ENCODE results near the gene NUDT10.
"Not testable (repeated sequence)": the region's sequence is repeated elsewhere in the genome, so short reads cannot be mapped to it uniquely, and the experiment has no call there.

Gene NUDT10

GRCh38 chrX:51332188-51332942 lies at the start of gene NUDT10:
Gene NUDT10, plus strand, starts transcription at chrX:51332822. Its CDS starts 144 bp downstream, at chrX:51332966.
- DNase-seq, result no peak

- no peak for DNase-seq
These were observed 40.2 kb upstream of the NUDT10 start for GRCh38 chrX:51292421-51292820.

GRCh38 chrX:51296138-51296537 lies 36.5 kb upstream of the NUDT10 start:
- DNase-seq, result no peak

- no peak for DNase-seq
These were observed 16.4 kb upstream of the NUDT10 start for GRCh38 chrX:51316271-51316670.

- not testable (repeated sequence) for DNase-seq
These were observed 542 bp downstream of the NUDT10 start for GRCh38 chrX:51332943-51333785.

GRCh38 chrX:51334276-51334675 lies 1.7 kb downstream of the NUDT10 start:
- no peak for DNase-seq

GRCh38 chrX:51336584-51336983 lies 4.0 kb downstream of the NUDT10 start:
- no peak for DNase-seq

- no peak for DNase-seq
These were observed 28.6 kb downstream of the NUDT10 start for GRCh38 chrX:51361251-51361650.

- DNase-seq, result no peak
These were observed 44.0 kb downstream of the NUDT10 start for GRCh38 chrX:51376672-51377071.
